GM13976 (cell line): ENCODE measurements around the gene SPAST.

Experiments
- DNase-seq: peaks from one replicate; pipeline ENCODE4 v3.0.0; 2012; ENCODE audit warnings: low spot score
- CTCF ChIP-seq: IDR thresholded peaks from 2 replicates; pipeline ENCODE4 v1.5.1; 2012; ENCODE audit warnings: borderline replicate concordance, mild to moderate bottlenecking; ENCODE audit not compliant: insufficient read depth; ENCODE audit errors: extremely low read depth, missing control alignments, control extremely low read depth
- in situ Hi-C: fragments of 300-500 bp; cut with MboI; formaldehyde crosslinking; loops from one replicate; pipeline ENCODE4 v1.12.0; 2022; ENCODE audit warnings: low sequenced_read_pairs, mixed read lengths, inconsistent platforms; ENCODE audit not compliant: unreplicated experiment

Gene SPAST

DNA sequence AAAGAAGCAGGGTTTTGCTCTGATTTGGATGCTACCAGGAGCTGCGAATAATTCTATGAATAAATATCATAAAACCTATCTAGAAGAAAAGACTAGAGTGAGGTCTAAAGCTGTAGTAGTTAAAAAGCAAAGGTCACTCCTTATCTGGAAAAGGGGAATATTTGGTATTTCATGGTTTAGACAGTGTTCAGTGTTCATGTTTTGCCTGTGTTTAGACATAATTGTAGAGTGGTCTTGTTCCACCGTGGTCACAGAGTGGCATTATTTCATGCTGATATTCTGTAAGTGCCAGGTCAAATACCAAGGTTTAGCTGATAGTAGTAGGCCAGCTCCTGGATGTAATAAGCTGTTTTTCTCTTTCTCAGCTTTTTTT is 10.8 kb downstream of the SPAST start:
- TF ChIP-seq CTCF: no peak
- in situ Hi-C loops: no loop called here

GRCh38 chr2:32095671-32096070 is 32.3 kb downstream of the SPAST start:
- in situ Hi-C loops: no loop called here
- no peak for DNase-seq
- no peak for TF ChIP-seq CTCF

More for the DNA sequence above, 10.8 kb downstream of the SPAST start:
- DNase-seq: no peak

DNA sequence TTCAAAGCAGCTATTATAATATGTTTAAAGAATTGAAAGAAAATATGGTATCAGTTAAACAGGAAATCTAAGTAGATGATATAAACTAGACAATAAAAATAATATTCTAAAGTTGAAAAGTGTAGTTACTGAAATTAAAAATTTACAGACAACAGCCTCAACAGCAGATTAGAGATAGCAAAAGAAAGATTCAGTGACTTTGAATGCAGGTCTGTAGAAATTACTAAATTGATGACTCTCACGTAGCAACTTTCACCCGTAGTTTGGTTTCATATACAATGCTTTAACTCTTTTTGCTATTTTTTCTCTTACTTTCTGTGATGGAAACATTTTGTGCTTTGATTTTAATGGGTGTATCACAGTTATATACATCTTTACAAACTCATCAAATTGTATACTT is 44.8 kb downstream of the SPAST start:
- in situ Hi-C loops: no loop called here
- no peak for DNase-seq
- no peak for TF ChIP-seq CTCF

- in situ Hi-C loops: no loop called here
- no peak for TF ChIP-seq CTCF
- DNase-seq: no peak
Observed at GRCh38 chr2:32118055-32118454, 54.7 kb downstream of the SPAST start.

- in situ Hi-C loops: no loop called here
- TF ChIP-seq CTCF: no peak
- no peak for DNase-seq
Observed at GRCh38 chr2:32119161-32119560, 55.8 kb downstream of the SPAST start.

DNA sequence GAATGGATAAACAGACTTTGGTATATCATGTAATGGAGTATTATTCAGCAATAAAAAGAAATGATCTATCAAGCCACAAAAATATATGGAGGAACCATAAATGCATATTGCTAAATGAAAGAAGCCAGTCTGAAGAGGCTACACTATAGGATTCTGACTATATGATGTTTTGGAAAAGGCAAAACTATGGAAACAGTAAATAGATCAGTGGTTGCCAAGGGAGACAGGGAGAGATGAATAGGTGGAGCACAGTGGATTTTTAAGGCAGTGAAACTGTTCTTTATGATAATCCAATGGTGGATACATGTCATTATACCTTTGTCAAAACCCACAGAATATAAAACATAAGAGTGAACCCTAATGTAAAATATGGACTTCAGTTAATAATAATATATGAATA is 61.3 kb downstream of the SPAST start:
- no peak for DNase-seq
- in situ Hi-C loops: no loop called here
- no peak for TF ChIP-seq CTCF

DNA sequence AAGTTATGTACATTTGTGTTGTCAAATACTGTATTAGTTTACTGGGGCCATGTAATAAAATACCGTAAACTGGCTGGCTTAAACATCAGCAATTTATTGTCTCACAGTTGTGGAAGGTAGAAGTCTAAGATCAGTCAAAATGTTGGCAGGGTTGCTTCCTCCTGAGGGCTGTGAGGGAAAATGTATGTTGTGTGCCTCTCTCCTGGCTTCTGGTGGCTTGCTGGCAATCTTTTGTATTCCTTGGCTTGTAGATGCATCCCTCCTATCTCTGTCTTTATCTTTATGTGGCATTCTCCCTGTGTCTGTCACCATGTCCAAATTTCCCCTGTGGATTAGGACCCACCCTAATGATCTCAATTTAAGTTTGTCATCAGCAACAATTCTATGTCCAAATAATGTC is 65.3 kb downstream of the SPAST start:
- DNase-seq: no peak
- in situ Hi-C loops: no loop called here
- no peak for TF ChIP-seq CTCF
